ENCODE results near the gene E2F3.
A peak's percentile ranks its signal among the peaks of the same experiment; 100 is the strongest.

The E2F3 gene

GRCh38 chr6:20538131-20538662 lies 136.5 kb downstream of the E2F3 start:
- no peak for DNase-seq

GRCh38 chr6:20538907-20539306 lies 137.2 kb downstream of the E2F3 start:
- DNase-seq, result no peak

- DNase-seq, result no peak
These were observed 137.7 kb downstream of the E2F3 start for GRCh38 chr6:20539387-20539786.

GRCh38 chr6:20540683-20541082 lies 139.0 kb downstream of the E2F3 start:
- no peak for DNase-seq

GRCh38 chr6:20541382-20541781 lies 139.7 kb downstream of the E2F3 start:
- DNase-seq, result no peak

- DNase-seq, result peak; percentile 83 to 92
These were observed 141.4 kb downstream of the E2F3 start for GRCh38 chr6:20542927-20543602.

Measured in NCI-H526 (cell line).